BE2C (cell line): ENCODE measurements around the gene SH3BP5.

Experiments
- DNase-seq: peaks from one replicate; pipeline ENCODE4 v3.0.0-alpha.2; 2020
- H3K27me3 ChIP-seq: fragments of 250-450 bp; sonication (Bioruptor Pico); 2 replicates; pipeline ENCODE4 v1.5.1; 2020; ENCODE audit warnings: mild to moderate bottlenecking
- H3K36me3 ChIP-seq: fragments of 250-450 bp; sonication (Bioruptor Pico); 2 replicates; pipeline ENCODE4 v1.5.1; 2020; ENCODE audit warnings: mild to moderate bottlenecking
- H3K4me1 ChIP-seq: fragments of 250-450 bp; sonication (Bioruptor Pico); 2 replicates; pipeline ENCODE4 v1.5.1; 2020
- H3K4me3 ChIP-seq: 2 replicates; pipeline ENCODE4 v1.5.1; 2011; ENCODE audit warnings: low read depth, low read length
- H3K9me3 ChIP-seq: fragments of 250-450 bp; sonication (Bioruptor Pico); 2 replicates; pipeline ENCODE4 v1.5.1; 2020
- CTCF ChIP-seq: IDR thresholded peaks from 2 replicates; pipeline ENCODE4 v1.5.1; 2012; ENCODE audit warnings: mild to moderate bottlenecking, low read depth, low read length

The SH3BP5 gene

GRCh38 chr3:15347063-15347736 is 14.8 kb upstream of the SH3BP5 start:
- no peaks in the 10 kb centered on the region for H3K9me3 ChIP-seq
- no peak for TF ChIP-seq CTCF
- no peaks in the 10 kb centered on the region for H3K36me3 ChIP-seq
- H3K4me1 ChIP-seq: no peaks in the 10 kb centered on the region
- H3K4me3 ChIP-seq: no peak overlapping the region
- DNase-seq: no peak
- no peaks in the 10 kb centered on the region for H3K27me3 ChIP-seq

GRCh38 chr3:15346516-15346915 is 14.1 kb upstream of the SH3BP5 start:
- H3K9me3 ChIP-seq: no peaks in the 10 kb centered on the region
- no peak for DNase-seq
- H3K27me3 ChIP-seq: no peaks in the 10 kb centered on the region
- H3K4me1 ChIP-seq: no peaks in the 10 kb centered on the region
- TF ChIP-seq CTCF: no peak
- H3K4me3 ChIP-seq: no peak overlapping the region
- H3K36me3 ChIP-seq: no peaks in the 10 kb centered on the region

- DNase-seq: no peak
- no peaks in the 10 kb centered on the region for H3K36me3 ChIP-seq
- no peak overlapping the region for H3K4me3 ChIP-seq
- no peak for TF ChIP-seq CTCF
- no peaks in the 10 kb centered on the region for H3K27me3 ChIP-seq
- no peaks in the 10 kb centered on the region for H3K4me1 ChIP-seq
- no peaks in the 10 kb centered on the region for H3K9me3 ChIP-seq
Observed at GRCh38 chr3:15345608-15346137, 13.3 kb upstream of the SH3BP5 start.

GRCh38 chr3:15345066-15345607 is 12.8 kb upstream of the SH3BP5 start:
- Histone ChIP-seq H3K4me3 (no peak overlapping the region), H3K4me1 (no peaks in the 10 kb centered on the region), H3K9me3 (no peaks in the 10 kb centered on the region), H3K36me3 (no peaks in the 10 kb centered on the region), H3K27me3 (no peaks in the 10 kb centered on the region)
- TF ChIP-seq CTCF: no peak
- no peak for DNase-seq

- no peaks in the 10 kb centered on the region for H3K36me3 ChIP-seq
- no peaks in the 10 kb centered on the region for H3K4me1 ChIP-seq
- H3K9me3 ChIP-seq: no peaks in the 10 kb centered on the region
- no peak overlapping the region for H3K4me3 ChIP-seq
- no peak for TF ChIP-seq CTCF
- H3K27me3 ChIP-seq: no peaks in the 10 kb centered on the region
- no peak for DNase-seq
Observed at GRCh38 chr3:15342945-15343344, 10.6 kb upstream of the SH3BP5 start.

GRCh38 chr3:15342246-15342645 is 9.9 kb upstream of the SH3BP5 start:
- Histone ChIP-seq H3K4me1 (no peaks in the 10 kb centered on the region), H3K27me3 (no peaks in the 10 kb centered on the region), H3K9me3 (no peaks in the 10 kb centered on the region), H3K4me3 (no peak overlapping the region), H3K36me3 (no peaks in the 10 kb centered on the region)
- no peak for DNase-seq
- TF ChIP-seq CTCF: no peak
